Measurements from ENCODE around the gene HIVEP3.

- TF ChIP-seq POLR2AphosphoS5 (IDR thresholded peaks at IDR 0.05; ENCODE audit: low read depth, low read length): no peak
- no peak for TF ChIP-seq CTCF (IDR thresholded peaks at IDR 0.05)
- no peak for TF ChIP-seq SIN3A (IDR thresholded peaks at IDR 0.05; ENCODE audit: borderline replicate concordance, insufficient read depth, low read depth, low read length)
Measured at GRCh38 chr1:41650028-41650880, 268.5 kb downstream of the HIVEP3 start.

All from Panc1 (cell line).